ENCODE results near the gene MCAT.

Gene MCAT

DNA sequence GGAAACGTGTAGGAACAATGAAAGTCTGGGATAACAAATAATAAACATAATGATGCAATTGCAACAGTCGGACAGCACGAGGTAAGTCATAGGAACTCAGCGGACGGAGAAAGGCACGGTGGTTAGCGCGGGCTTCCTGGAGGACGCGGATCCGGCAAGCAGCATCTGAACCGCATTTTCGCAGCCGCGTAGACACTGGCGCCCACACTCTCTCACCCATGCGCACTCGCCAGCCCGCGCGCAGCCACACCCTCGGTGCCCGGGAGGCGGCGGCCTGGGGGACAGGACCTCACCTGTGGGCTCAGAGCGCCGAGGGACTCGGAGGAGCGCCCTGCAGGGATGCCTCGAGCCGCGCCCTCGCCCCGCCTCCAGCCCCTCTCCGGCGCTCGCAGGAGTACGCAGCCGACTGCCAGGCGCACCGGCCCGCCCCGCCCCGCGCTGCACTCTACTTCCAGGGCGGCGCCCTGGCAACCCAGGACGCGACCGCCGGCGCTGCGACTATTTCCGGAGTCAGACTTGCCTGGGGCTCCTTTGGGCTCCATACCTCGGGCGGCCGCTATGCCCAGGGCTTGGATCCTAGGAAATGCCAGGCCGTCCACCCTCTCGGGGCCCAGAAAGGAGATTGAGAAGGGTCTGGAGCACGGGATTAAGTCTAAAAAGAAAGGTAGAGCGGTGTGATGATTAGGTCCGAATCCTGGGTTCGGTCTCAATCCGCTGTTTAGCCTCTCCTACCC lies 54.0 kb downstream of the MCAT start, which contains the start of gene TTLL1:
TSS of gene TTLL1 (minus strand) at position 408 of the 734 bp plus-strand sequence. CDS start 13,805 bp downstream, outside the sequence.
- DNase-seq: peak; percentile 66 to 87 (median 73)

DNA sequence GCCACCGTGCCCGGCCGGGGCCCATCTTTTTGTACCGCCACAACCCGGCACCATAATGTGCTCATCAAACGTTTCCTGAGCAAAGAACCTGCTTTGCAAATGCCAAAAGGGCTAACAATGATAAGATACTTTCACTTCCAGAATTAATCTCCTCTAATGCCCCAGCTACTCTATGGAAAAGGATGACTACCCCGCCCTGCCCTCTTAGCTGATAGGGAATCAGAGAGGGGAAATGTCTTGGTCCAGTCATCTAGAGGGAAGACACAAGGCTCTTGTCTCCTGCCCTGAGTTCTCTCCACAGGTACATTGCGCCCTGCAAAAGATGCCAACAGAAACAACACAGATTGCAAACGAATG lies 54.6 kb downstream of the MCAT start:
- no peak for DNase-seq

DNA sequence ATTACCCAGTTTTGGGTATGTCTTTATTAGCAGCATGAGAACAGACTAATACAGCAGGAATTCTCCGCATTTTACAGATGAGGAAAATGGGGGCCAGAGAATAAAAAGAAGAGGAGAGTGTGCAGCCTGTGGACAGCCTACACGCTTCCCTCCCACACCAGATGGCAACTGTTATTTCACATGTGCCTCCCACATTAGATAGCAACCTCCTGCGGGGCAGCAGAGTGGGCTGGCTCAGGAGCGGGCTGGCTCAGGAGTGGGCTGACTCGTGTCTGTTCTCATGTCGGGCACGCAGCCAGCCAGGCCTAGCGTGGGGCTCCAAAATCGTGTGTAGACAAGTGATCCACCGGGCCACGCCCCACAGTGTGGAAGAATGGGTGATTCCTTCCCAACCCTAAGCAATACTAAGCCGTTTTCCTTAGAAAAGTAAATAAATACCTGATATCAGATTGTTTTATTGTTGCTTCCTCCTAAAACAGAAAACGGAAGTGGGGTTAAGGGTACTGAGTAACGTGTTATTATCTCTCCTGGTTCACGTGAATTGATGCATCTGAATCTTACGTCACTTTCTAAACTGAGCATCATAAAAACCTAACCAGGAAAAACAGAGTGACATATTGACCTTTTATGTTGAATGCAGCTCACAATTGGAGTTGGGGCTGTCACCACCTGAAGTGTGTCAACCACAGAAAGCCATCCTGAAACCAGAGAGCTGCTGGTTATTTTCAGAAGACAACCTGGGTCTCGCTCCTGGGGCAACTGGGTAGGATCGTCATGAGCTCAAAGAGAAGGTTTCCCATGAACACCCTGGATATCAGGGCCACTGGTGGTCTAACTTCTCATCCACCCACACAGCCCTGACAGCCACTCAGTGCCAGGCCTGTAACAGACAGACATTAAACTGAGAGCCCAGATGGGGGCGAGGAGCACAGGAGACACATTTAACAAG lies 57.3 kb downstream of the MCAT start:
- no peak for DNase-seq

Data from activated naive CD4-positive, alpha-beta T cell (primary cell).